NCI-H226 (cell line): ENCODE measurements around the gene FN3KRP.
"Not testable (repeated sequence)": the region's sequence is repeated elsewhere in the genome, so short reads cannot be mapped to it uniquely, and the experiment has no call there.

Experiments used
- DNase-seq: peaks from one replicate; pipeline ENCODE4 v3.0.0-alpha.2; 2015

The FN3KRP gene

DNA sequence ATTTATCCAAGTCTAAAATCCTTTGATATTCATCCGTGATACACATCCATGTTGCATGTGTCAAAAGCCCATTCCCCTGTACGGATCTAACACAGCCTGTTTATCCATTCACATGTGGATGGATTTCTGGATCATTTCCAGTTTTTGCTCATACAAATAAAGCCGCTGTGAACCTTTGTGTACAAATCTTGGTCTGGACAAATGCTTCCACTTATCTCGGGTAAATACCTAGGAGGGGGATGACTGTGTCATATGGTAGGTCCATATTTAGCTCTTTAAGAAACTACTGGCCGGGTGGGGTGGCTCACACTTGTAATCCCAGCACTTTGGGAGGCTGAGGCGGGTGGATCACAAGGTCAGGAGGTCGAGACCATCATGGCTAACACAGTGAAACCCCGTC, 29.0 kb downstream of the FN3KRP start:
- DNase-seq: no peak

GRCh38 chr17:82748756-82749155, 32.2 kb downstream of the FN3KRP start:
- no peak for DNase-seq

DNA sequence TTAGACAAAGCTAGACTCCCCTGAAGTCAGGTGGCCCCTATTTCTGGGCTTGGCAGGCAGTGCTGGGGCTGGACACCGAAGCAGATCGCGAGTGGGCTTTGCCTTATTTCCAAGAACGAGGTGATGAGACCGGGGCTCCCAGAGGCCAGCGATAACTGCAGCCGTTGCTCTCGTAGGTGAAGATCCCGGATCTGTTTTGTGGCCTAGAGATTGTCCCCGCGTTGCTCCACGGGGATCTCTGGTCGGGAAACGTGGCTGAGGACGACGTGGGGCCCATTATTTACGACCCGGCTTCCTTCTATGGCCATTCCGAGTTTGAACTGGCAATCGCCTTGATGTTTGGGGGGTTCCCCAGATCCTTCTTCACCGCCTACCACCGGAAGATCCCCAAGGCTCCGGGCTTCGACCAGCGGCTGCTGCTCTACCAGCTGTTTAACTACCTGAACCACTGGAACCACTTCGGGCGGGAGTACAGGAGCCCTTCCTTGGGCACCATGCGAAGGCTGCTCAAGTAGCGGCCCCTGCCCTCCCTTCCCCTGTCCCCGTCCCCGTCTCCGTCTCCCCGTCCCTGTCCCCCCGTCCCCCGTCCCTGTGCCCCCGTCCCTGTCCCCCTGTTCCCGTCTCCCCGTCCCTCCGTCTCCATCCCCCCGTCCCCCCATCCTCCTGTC, 33.9 kb downstream of the FN3KRP start:
- no peak for DNase-seq

DNA sequence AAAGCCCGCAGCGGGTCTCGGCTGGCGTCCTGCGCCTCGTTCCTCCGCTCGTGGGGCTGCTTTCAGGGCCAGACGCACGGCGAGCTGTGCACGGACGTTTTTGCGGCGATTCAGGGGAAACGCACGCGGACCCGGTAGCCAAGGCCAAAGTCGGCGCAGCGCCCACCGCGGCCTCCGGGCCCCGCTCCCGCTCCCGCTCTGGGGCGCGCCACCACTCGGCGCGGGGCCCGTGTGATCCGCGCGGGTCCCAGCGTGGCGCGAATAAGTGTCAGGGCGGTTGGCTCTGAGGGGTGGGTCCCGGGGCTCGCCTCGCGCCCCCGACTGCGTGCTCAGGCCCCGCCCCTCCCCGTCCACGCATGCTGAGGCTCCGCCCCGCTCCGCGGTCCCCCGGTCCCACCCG, 34.7 kb downstream of the FN3KRP start:
- peak; percentile 10 for DNase-seq

GRCh38 chr17:82751571-82752370, 35.3 kb downstream of the FN3KRP start, which contains the start of gene TBCD:
TSS of gene TBCD (plus strand) at chr17:82752065. CDS start at chr17:82752194, 129 bp downstream.
- DNase-seq: peak; percentile 81

DNA sequence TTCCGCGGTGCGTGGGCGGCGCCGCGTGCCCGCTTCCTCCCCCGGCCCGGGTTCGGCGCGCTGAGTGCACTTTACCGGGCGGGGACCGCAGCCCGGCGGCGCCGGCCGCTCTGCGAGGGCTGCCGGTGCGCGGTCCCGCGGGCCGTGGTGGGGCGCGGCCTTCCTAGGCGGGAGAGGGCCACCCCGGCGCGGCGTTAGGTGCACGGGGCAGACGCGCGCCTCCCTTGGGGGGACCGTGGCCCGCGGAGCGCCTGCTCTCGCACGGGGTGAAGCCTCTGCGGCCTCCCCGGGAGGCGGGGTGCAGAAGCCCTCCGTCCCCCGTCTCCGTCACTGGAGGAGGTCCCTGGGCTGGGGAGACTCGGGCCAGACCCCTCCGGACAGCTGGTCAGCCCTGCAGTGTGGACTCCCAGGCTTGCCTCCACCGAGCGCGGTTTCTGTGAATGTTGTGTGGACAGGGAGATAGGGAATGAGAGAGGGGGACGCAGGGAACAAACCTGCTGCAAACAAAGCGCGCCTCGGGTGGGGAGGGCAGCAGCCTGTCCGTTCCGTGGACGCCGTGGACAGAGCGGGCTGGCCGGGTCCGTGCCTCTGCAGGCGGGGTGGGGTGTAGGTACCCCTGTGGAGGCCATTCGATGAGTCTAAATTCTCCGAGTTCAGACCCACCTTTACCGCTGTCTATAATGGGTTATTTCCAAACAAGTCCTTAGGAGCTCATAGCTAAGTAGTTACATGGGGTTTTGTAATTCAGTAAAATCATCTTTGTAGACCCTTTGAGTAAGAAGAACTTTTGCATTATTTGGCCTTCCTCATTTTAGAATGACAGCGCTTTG, 36.1 kb downstream of the FN3KRP start:
- DNase-seq: peak; percentile 26

GRCh38 chr17:82753201-82753464, 36.6 kb downstream of the FN3KRP start:
- no peak for DNase-seq

- peak; percentile 56 for DNase-seq
Observed at GRCh38 chr17:82754297-82755208, 38.0 kb downstream of the FN3KRP start.

- DNase-seq: no peak
Observed at GRCh38 chr17:82756166-82756565, 39.7 kb downstream of the FN3KRP start.

- no peak for DNase-seq
Observed at GRCh38 chr17:82765371-82765770, 48.9 kb downstream of the FN3KRP start.

DNA sequence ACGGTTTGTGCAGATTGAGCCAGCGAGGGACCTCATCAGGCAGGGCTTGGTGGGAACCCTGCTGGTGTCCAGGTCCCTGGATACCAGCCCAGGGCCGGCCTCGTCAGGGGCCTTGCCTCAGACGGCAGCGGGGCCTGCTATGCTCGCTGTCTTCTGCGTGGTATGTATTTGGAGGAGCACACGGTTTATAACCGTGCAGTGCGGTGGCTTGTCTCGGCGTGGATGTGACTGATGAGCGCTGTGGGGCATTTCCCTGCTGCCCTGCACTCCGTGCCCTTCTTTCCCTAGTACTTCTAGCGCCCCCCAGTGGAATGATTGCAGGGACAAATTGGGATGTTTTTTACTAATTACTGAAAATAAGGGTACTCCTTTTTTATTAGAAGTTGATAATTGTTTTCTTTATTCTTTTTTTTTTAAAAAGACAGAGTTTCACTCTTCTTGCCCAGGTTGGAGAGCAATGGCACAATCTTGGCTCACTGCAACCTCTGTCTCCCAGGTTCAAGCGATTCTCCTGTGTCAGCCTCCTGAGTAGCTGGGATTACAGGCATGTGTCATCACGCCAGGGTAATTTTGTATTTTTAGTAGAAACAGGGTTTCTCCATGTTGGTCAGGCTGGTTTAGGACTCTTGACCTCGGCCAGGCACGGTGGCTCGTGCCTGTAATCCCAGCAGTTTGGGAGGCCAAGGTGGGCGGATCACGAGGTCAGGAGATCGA, 50.7 kb downstream of the FN3KRP start:
- no peak for DNase-seq

DNA sequence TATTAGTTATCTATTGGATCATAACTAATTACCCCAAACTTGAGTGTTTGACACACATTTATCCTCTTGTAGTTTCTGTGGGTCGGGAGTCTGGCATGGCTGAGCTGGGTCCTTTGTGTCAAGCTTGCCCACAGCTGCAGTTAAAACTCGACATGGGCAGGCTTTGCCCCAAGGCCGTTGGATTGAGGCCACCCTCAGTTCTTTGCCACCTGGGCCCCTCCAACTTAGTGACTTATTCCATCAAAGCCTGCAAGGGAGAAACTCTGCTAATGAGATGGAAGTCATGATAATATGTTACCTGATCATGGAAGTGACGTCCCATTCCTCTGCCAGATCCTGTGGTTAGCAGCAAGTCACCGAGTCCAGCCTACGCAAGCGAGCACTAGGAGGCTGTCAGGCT, 52.5 kb downstream of the FN3KRP start:
- no peak for DNase-seq

- DNase-seq: peak; percentile 64
Observed at GRCh38 chr17:82772026-82772425, 55.5 kb downstream of the FN3KRP start.

DNA sequence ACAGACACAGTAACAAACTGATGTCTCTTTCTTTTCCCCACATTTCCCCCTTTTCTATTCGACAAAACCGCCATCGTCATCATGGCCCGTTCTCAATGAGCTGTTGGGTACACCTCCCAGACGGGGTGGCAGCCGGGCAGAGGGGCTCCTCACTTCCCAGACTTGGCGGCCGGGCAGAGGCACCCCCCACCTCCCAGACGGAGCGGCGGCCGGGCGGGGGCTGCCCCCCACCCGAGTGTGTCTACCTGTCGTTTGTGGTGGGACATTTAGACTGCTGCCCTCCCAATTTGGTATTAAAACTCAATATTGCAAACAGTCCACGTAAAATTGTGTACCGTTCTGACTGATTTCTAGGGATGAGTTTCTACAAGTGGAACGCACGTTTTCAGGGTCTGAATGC, 58.0 kb downstream of the FN3KRP start:
- not testable (repeated sequence) for DNase-seq

DNA sequence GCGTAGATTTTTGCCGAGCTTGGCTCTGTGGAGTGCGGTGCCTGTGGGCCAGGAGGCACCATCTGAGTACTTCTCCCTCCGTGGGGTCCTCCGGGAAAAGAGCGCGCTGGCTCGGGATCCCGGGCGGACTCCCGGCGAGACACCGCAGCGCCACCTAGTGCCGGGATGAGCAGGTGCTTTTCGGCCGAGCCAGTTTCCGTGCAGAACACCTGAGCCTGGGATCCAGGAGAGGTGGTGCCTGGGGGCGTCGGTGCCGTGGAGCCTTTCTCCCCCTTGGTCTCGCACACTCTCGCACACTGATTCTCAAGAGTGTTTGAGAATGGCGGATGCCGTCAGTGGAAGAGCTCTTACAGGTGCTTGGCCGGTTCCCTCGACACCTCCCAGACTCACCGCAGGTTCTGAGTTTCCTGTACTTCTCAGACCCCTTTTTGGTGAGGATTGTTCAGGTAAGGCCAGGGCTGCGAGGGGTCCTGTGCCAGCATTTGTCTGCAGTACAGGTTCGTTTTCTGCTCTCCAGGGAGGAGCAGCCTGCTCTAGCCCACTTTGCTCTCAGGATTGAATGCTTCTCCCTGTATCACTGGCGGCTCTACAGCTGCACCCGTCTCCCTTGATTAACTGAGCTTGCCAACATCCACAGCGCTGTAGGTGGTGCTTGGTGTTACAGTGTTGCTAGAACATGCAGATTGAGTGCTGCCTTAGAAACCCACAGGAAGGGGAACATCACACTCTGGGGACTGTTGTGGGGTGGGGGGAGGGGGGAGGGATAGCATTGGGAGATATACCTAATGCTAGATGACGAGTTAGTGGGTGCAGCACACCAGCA, 58.7 kb downstream of the FN3KRP start:
- no peak for DNase-seq

- no peak for DNase-seq
Observed at GRCh38 chr17:82776454-82776853, 59.9 kb downstream of the FN3KRP start.
